ENCODE data around the gene SQOR.

GRCh38 chr15:45703670-45704328, 69.0 kb downstream of the SQOR start:
- TF ChIP-seq CTCF (conservative IDR thresholded peaks at IDR 0.05) (no peak; the same call in 1 of the 2 replicates), ZFX (IDR thresholded peaks at IDR 0.05) (no peak)
